Measurements from ENCODE around the gene GTF2F2.
"Not testable (repeated sequence)": the region's sequence is repeated elsewhere in the genome, so short reads cannot be mapped to it uniquely, and the experiment has no call there.

The GTF2F2 gene

GRCh38 chr13:45257638-45258333, 137.5 kb downstream of the GTF2F2 start:
- DNase-seq, result no peak

- DNase-seq, result no peak
Observed at GRCh38 chr13:45258334-45258675, 138.0 kb downstream of the GTF2F2 start.

- DNase-seq, result no peak
Observed at GRCh38 chr13:45267215-45267614, 146.9 kb downstream of the GTF2F2 start.

- DNase-seq, result no peak
Observed at GRCh38 chr13:45269204-45269603, 148.9 kb downstream of the GTF2F2 start.

GRCh38 chr13:45276913-45277312, 156.6 kb downstream of the GTF2F2 start:
- DNase-seq, result no peak

GRCh38 chr13:45278096-45278645, 157.9 kb downstream of the GTF2F2 start:
- DNase-seq, result no peak

GRCh38 chr13:45280011-45280410, 159.7 kb downstream of the GTF2F2 start:
- DNase-seq, result no peak

GRCh38 chr13:45280751-45281634, 160.7 kb downstream of the GTF2F2 start:
- peak; percentile 51 to 70 for DNase-seq

GRCh38 chr13:45282994-45283393, 162.7 kb downstream of the GTF2F2 start:
- DNase-seq, result no peak

GRCh38 chr13:45289936-45290563, 169.7 kb downstream of the GTF2F2 start:
- no peak for DNase-seq

- peak; percentile 16 to 77 for DNase-seq
Observed at GRCh38 chr13:45292176-45292575, 171.9 kb downstream of the GTF2F2 start.

GRCh38 chr13:45295536-45295935, 175.2 kb downstream of the GTF2F2 start:
- DNase-seq, result no peak

- DNase-seq, result no peak
Observed at GRCh38 chr13:45296259-45296658, 175.9 kb downstream of the GTF2F2 start.

- DNase-seq, result no peak
Observed at GRCh38 chr13:45297456-45298205, 177.3 kb downstream of the GTF2F2 start.

GRCh38 chr13:45298206-45298505, 177.8 kb downstream of the GTF2F2 start:
- no peak for DNase-seq

- not testable (repeated sequence) for DNase-seq
Observed at GRCh38 chr13:45298550-45298949, 178.2 kb downstream of the GTF2F2 start.

GRCh38 chr13:45299194-45299593, 178.9 kb downstream of the GTF2F2 start:
- no peak for DNase-seq

- no peak for DNase-seq
Observed at GRCh38 chr13:45300190-45300985, 180.1 kb downstream of the GTF2F2 start.

- DNase-seq, result no peak
Observed at GRCh38 chr13:45301263-45301662, 181.0 kb downstream of the GTF2F2 start.

- no peak for DNase-seq
Observed at GRCh38 chr13:45302507-45302906, 182.2 kb downstream of the GTF2F2 start.

- no peak for DNase-seq
Observed at GRCh38 chr13:45303026-45303425, 182.7 kb downstream of the GTF2F2 start.

- DNase-seq, result no peak
Observed at GRCh38 chr13:45303866-45304265, 183.6 kb downstream of the GTF2F2 start.
